Endodermal cell (in vitro differentiated cells): ENCODE results near the gene WNT8B. TPM values are rescaled to one million over a fixed set of nuclear protein-coding genes. Genes with fewer than 3 reads are reported as not detected.

Experiments
- DNase-seq: peaks from one replicate; pipeline ENCODE4 v3.0.0-alpha.2; 2017
- H3K27ac ChIP-seq: 2 replicates; pipeline ENCODE4 v1.5.1; 2013; ENCODE audit warnings: mild to moderate bottlenecking, low read depth, low read length, moderate library complexity
- H3K27me3 ChIP-seq: 2 replicates; pipeline ENCODE4 v1.6.1; 2013; ENCODE audit warnings: mild to moderate bottlenecking, low read length, moderate library complexity; ENCODE audit not compliant: insufficient read depth, control insufficient read depth, poor library complexity, severe bottlenecking
- H3K36me3 ChIP-seq: 2 replicates; pipeline ENCODE4 v1.7.0; 2013; ENCODE audit warnings: mild to moderate bottlenecking, low read length, moderate library complexity; ENCODE audit not compliant: control insufficient read depth, insufficient read depth
- H3K4me1 ChIP-seq: one replicate; pipeline ENCODE4 v1.7.0; 2013; ENCODE audit warnings: low read length; ENCODE audit not compliant: control insufficient read depth, insufficient read depth
- H3K4me3 ChIP-seq: 2 replicates; pipeline ENCODE4 v1.5.1; 2013; ENCODE audit warnings: mild to moderate bottlenecking, low read length, moderate library complexity
- H3K9ac ChIP-seq: 2 replicates; pipeline ENCODE4 v1.6.1; 2013; ENCODE audit warnings: mild to moderate bottlenecking, low read length, moderate library complexity; ENCODE audit not compliant: poor library complexity, severe bottlenecking; ENCODE audit errors: extremely low read depth
- H3K9me3 ChIP-seq: 2 replicates; pipeline ENCODE4 v1.6.1; 2013; ENCODE audit warnings: mild to moderate bottlenecking, low read length, moderate library complexity; ENCODE audit not compliant: control insufficient read depth
- H3K27ac Mint-ChIP-seq: 2 replicates; pipeline ENCODE4 v1.8.0; 2020; ENCODE audit warnings: mixed read lengths
- H3K27me3 Mint-ChIP-seq: 2 replicates; pipeline ENCODE4 v1.8.0; 2021; ENCODE audit warnings: mild to moderate bottlenecking, mixed read lengths; ENCODE audit not compliant: insufficient read depth
- H3K36me3 Mint-ChIP-seq: 2 replicates; pipeline ENCODE4 v1.8.0; 2020; ENCODE audit warnings: low read depth, mixed read lengths
- H3K4me1 Mint-ChIP-seq: 2 replicates; pipeline ENCODE4 v1.8.0; 2020; ENCODE audit warnings: mixed read lengths
- H3K4me3 Mint-ChIP-seq: 2 replicates; pipeline ENCODE4 v1.8.0; 2020; ENCODE audit warnings: mild to moderate bottlenecking, moderate library complexity, mixed read lengths
- H3K9me3 Mint-ChIP-seq: 2 replicates; pipeline ENCODE4 v1.8.0; 2020; ENCODE audit warnings: mild to moderate bottlenecking, mixed read lengths
- WGBS, 2 experiments: methylation state at CpG; one replicate each; pipeline versions ENCODE4 v1.1.5 to v1.1.7; 2013; ENCODE audit warnings: missing lambda C conversion rate in 2 of 2, mixed read lengths in 1 of 2; ENCODE audit not compliant: insufficient coverage in 1 of 2, insufficient read length in 1 of 2; 5-methylcytosine and 5-hydroxymethylcytosine counted together
- total RNA-seq, 2 donors: library from RNA; stranded (reverse); fragmentation: NEBNext Ultra II Directional in 1 of 2; extraction: Animal tissue kit (Norgen Biotek cat#: 25700) in 1 of 2; gene quantifications; 2 replicates in 1 of 2; 3 replicates in 1 of 2; pipeline ENCODE4 v1.2.1, GENCODE V29; 2021
- TF ChIP-seq, protein P1 (sequence below): fragments of 200-600 bp; sonication (generic); conservative IDR thresholded peaks from 2 replicates; pipeline ENCODE4 v1.5.0; 2021; ENCODE audit warnings: antibody characterized with exemption, mild to moderate bottlenecking

Gene WNT8B
- total RNA-seq, 2 donors from 2014 or later, result 0.13 TPM; not detected in 1

DNA sequence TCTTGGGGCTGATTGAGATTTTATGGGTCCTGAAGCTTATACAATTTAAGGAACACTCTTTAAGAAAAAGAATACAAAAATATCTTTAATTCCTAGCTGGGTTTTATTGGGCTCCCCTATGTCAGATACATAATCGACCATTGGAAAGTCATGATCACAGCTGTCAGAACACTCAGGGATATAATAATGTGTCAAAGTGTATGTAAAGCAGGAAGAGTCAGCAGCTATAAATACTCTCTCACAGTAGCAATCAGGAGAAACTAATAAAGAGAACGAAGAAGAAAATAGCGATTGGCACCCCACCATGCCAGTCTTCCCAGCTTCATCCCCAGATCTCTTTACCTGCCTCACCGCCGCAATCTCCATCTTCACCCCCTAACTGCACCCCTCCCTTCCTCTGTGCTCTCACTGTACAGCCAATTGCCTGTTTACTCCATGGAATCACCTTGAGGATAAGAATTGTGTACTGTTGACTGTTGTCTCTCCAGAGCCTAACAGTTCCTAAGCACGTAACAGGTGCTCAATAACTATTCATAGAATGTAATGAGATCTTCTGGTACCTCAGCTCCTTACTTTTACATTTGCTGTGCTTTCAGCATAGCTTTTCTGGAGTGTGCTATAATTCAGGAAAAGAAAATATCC lies 24.0 kb upstream of the WNT8B start:
- TF ChIP-seq, protein P1, sequence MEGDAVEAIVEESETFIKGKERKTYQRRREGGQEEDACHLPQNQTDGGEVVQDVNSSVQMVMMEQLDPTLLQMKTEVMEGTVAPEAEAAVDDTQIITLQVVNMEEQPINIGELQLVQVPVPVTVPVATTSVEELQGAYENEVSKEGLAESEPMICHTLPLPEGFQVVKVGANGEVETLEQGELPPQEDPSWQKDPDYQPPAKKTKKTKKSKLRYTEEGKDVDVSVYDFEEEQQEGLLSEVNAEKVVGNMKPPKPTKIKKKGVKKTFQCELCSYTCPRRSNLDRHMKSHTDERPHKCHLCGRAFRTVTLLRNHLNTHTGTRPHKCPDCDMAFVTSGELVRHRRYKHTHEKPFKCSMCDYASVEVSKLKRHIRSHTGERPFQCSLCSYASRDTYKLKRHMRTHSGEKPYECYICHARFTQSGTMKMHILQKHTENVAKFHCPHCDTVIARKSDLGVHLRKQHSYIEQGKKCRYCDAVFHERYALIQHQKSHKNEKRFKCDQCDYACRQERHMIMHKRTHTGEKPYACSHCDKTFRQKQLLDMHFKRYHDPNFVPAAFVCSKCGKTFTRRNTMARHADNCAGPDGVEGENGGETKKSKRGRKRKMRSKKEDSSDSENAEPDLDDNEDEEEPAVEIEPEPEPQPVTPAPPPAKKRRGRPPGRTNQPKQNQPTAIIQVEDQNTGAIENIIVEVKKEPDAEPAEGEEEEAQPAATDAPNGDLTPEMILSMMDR, result no peak
- H3K9ac ChIP-seq, result no peak overlapping the region
- H3K27me3 ChIP-seq, result peaks cover 10% of the 10 kb centered on the region
- H3K27me3 Mint-ChIP-seq, result peaks cover 27% of the 10 kb centered on the region
- no peaks in the 10 kb centered on the region for H3K36me3 Mint-ChIP-seq
- H3K4me3 ChIP-seq, result no peak overlapping the region
- H3K4me1 Mint-ChIP-seq, result no peaks in the 10 kb centered on the region
- H3K27ac ChIP-seq, result no peak overlapping the region
- no peaks in the 10 kb centered on the region for H3K9me3 Mint-ChIP-seq
- WGBS, 2 experiments, result 94 to 100% methylated on average over 2 to 6 of the region's 6 CpGs
- H3K4me1 ChIP-seq, result no peaks in the 10 kb centered on the region
- H3K9me3 ChIP-seq, result no peaks in the 10 kb centered on the region
- H3K27ac Mint-ChIP-seq, result no peak overlapping the region
- DNase-seq, result no peak
- H3K36me3 ChIP-seq, result no peaks in the 10 kb centered on the region
- no peak overlapping the region for H3K4me3 Mint-ChIP-seq

DNA sequence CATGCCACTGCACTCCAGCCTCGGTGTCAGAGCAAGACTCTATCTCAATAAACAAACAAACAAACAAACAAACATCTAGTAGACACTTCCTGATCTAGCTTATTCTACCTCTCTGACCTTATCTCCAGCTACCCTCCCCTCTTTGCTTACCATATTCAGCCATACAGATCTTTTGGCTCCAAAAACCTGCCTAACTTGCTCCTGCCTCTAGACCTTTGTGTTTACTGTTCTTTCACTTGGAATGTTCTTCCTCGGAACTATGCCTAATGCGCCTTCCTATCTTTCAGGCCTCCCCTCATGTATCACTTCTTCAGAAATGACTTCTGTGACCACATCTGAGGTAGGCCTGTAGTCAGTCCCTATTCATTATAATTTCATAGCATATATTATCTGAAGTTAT lies 20.3 kb upstream of the WNT8B start:
- no peak overlapping the region for H3K4me3 Mint-ChIP-seq
- Histone ChIP-seq H3K9ac (no peak overlapping the region), H3K9me3 (no peaks in the 10 kb centered on the region), H3K27me3 (peaks cover 13% of the 10 kb centered on the region), H3K4me1 (no peaks in the 10 kb centered on the region), H3K4me3 (no peak overlapping the region), H3K36me3 (no peaks in the 10 kb centered on the region), H3K27ac (no peak overlapping the region)
- no peak for DNase-seq
- peaks cover 47% of the 10 kb centered on the region for H3K27me3 Mint-ChIP-seq
- peaks cover 7% of the 10 kb centered on the region for H3K9me3 Mint-ChIP-seq
- TF ChIP-seq, protein P1, result no peak
- no peak overlapping the region for H3K27ac Mint-ChIP-seq
- 100% methylated on average over 3 of the region's 3 CpGs for WGBS, 2 experiments
- no peaks in the 10 kb centered on the region for H3K36me3 Mint-ChIP-seq
- H3K4me1 Mint-ChIP-seq, result no peaks in the 10 kb centered on the region

DNA sequence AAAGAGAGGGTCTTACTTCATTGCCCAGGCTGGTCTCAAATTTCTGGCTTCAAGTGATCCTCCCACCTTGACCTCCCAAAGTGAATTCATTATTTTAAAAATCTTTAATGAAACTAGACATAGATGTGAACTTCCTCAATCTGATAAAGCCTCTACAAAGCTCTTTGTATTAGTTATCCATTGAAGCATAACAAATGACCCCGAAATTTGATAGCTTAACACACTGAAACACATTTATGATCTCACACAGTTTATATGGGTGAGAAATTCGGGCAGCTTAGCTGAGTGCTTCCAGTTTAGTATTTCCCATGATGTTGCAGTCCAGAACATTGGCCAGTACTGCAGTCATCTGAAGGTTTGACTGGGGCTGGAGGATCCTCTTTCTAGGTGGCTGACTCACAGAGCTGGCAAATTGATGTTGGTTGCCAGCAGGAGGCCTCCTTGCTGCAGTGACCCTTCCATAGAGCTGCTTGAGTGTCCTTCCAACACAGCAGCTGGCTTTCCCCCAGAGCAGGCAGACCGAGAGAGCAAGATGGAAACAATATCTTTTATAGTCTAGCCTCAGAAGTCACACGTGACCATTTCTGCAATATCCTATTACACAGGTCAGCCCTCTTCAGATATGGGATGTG lies 16.6 kb upstream of the WNT8B start:
- no peaks in the 10 kb centered on the region for H3K4me1 ChIP-seq
- Mint-ChIP-seq H3K27ac (no peak overlapping the region), H3K27me3 (peaks cover 55% of the 10 kb centered on the region), H3K4me1 (no peaks in the 10 kb centered on the region), H3K9me3 (peaks cover 7% of the 10 kb centered on the region), H3K36me3 (no peaks in the 10 kb centered on the region), H3K4me3 (no peak overlapping the region)
- 55 to 60% methylated on average over 4 of the region's 4 CpGs for WGBS, 2 experiments
- no peak overlapping the region for H3K27ac ChIP-seq
- TF ChIP-seq, protein P1, result peak; percentile 14
- H3K36me3 ChIP-seq, result no peaks in the 10 kb centered on the region
- no peak for DNase-seq
- H3K27me3 ChIP-seq, result peaks cover 13% of the 10 kb centered on the region
- no peak overlapping the region for H3K4me3 ChIP-seq
- no peak overlapping the region for H3K9ac ChIP-seq
- H3K9me3 ChIP-seq, result no peaks in the 10 kb centered on the region
